Lung (tissue), 12 donors: ENCODE data around the gene GABARAPL2. TPM values are rescaled to one million over a fixed set of nuclear protein-coding genes. Genes with fewer than 3 reads are reported as not detected.

Experiments used
- ATAC-seq: fragments of 200-7000 bp; cut with Tn5 transposase; one replicate; pipeline ENCODE4 v1.9.1; 2020; ENCODE audit warnings: moderate number of reproducible peaks; ENCODE audit not compliant: insufficient read depth, low FRiP score
- DNase-seq, 3 donors: peaks; one replicate each; pipeline ENCODE4 v3.0.0-alpha.2; 2013 to 2017
- H3K27ac ChIP-seq, 2 donors: one replicate each; pipeline ENCODE4 v1.5.1; 2013; ENCODE audit warnings: mild to moderate bottlenecking in 2 of 2, moderate library complexity in 2 of 2, control low read depth in 1 of 2, inconsistent platforms in 1 of 2, low read depth in 1 of 2, low read length in 1 of 2
- H3K27me3 ChIP-seq, 3 donors: one replicate each; pipeline ENCODE4 v1.5.1; 2013; ENCODE audit warnings: low read length in 2 of 3; ENCODE audit not compliant: control insufficient read depth in 3 of 3, insufficient read depth in 3 of 3
- H3K36me3 ChIP-seq, 4 donors: one replicate each; pipeline ENCODE4 v1.5.1; 2013; ENCODE audit warnings: low read length in 4 of 4, mild to moderate bottlenecking in 1 of 4, moderate library complexity in 1 of 4; ENCODE audit not compliant: control insufficient read depth in 4 of 4, insufficient read depth in 4 of 4
- H3K4me1 ChIP-seq, 5 donors: one replicate each; pipeline ENCODE4 v1.5.1; 2013; ENCODE audit warnings: low read length in 5 of 5, mild to moderate bottlenecking in 2 of 5, moderate library complexity in 1 of 5; ENCODE audit not compliant: control insufficient read depth in 5 of 5, insufficient read depth in 5 of 5
- H3K4me3 ChIP-seq: one replicate; pipeline ENCODE4 v1.5.1; 2013; ENCODE audit warnings: mild to moderate bottlenecking, control low read depth, moderate library complexity
- H3K9ac ChIP-seq, 2 donors: one replicate each; pipeline ENCODE4 v1.5.1; 2013; ENCODE audit warnings: low read length in 2 of 2, control low read depth in 1 of 2; ENCODE audit not compliant: insufficient read depth in 1 of 2
- H3K9me3 ChIP-seq, 4 donors: one replicate each; pipeline ENCODE4 v1.5.1; 2013; ENCODE audit warnings: low read length in 3 of 4, mild to moderate bottlenecking in 1 of 4, moderate library complexity in 1 of 4; ENCODE audit not compliant: control insufficient read depth in 4 of 4, insufficient read depth in 3 of 4
- CTCF ChIP-seq: IDR thresholded peaks from 2 replicates; pipeline ENCODE4 v1.5.1; 2012; ENCODE audit warnings: mild to moderate bottlenecking; ENCODE audit errors: control extremely low read depth, extremely low read depth
- WGBS, 2 donors: extraction: QIAGEN DNeasy Blood & Tissue Kit; methylation state at CpG; one replicate each; pipeline ENCODE4 v1.1.7; 2013; 5-methylcytosine and 5-hydroxymethylcytosine counted together
- polyA plus RNA-seq, 2 donors: library from polyadenylated mRNA; stranded (reverse); fragments of 200-250 nt; gene quantifications; one replicate each; pipeline ENCODE4 v1.2.1, GENCODE V29; 2013
- total RNA-seq, 2 donors: library from RNA; depleted of rRNA in 1 of 2; stranded (reverse); fragments of >200 nt in 1 of 2; gene quantifications; one replicate each; pipeline ENCODE4 v1.2.1, GENCODE V29; 2014 to 2021
- donor health status: control.
- donor health status: control.
- donor health status: Bipolar disorder and iron deficiency.
- donor health status: healthy.
- donor health status: DM: yes; HTN: yes; CAD: no.

Gene GABARAPL2
- total and polyA plus RNA-seq, 4 donors = 72.9 to 180 (median 104) TPM

GRCh38 chr16:75559564-75560372 lies 6.4 kb upstream of the GABARAPL2 start:
- TF ChIP-seq CTCF = no peak
- no peaks in the 10 kb centered on the region for H3K9me3 ChIP-seq
- H3K4me3 ChIP-seq = no peak overlapping the region
- H3K27me3 ChIP-seq = peaks cover 0 to 8% (median 0%) of the 10 kb centered on the region in 3 donors
- ATAC-seq (no peak), DNase-seq (peak in 1 of 3 donors; percentile 26)
- H3K9ac ChIP-seq = no peak overlapping the region
- H3K4me1 ChIP-seq = peaks cover 0 to 9% (median 0%) of the 10 kb centered on the region in 5 donors
- no peaks in the 10 kb centered on the region for H3K36me3 ChIP-seq
- WGBS, 2 donors = 71 to 81% methylated on average over 10 of the region's 10 CpGs
- no peak overlapping the region for H3K27ac ChIP-seq

- peaks cover 4 to 13% (median 10%) of the 10 kb centered on the region in 5 donors for H3K4me1 ChIP-seq
- WGBS, 2 donors = 16 to 22% methylated on average over 15 of the region's 15 CpGs
- ATAC-seq = no peak
Observed at GRCh38 chr16:75565640-75566039, 539 bp upstream of the GABARAPL2 start.

GRCh38 chr16:75566758-75567255 lies 628 bp downstream of the GABARAPL2 start:
- Histone ChIP-seq H3K27me3 (peaks cover 0 to 7% (median 0%) of the 10 kb centered on the region in 3 donors), H3K9me3 (no peaks in the 10 kb centered on the region), H3K27ac (peak overlapping the region; percentile 88 to 89), H3K4me1 (peaks cover 5 to 13% (median 10%) of the 10 kb centered on the region in 5 donors), H3K9ac (peak overlapping the region; percentile 70 to 81), H3K36me3 (peaks cover 0 to 39% (median 26%) of the 10 kb centered on the region in 4 donors), H3K4me3 (peak overlapping the region; percentile 93)
- TF ChIP-seq CTCF = no peak
- ATAC-seq = no peak
- DNase-seq = peak in 2 of 3 donors; percentile 16 to 19
- 2 to 5% methylated on average over 32 of the region's 32 CpGs for WGBS, 2 donors

More at GRCh38 chr16:75565640-75566039, 539 bp upstream of the GABARAPL2 start:
- no peak for DNase-seq
- Histone ChIP-seq H3K36me3 (peaks cover 0 to 32% (median 21%) of the 10 kb centered on the region in 4 donors), H3K9ac (peak overlapping the region in 1 of 2 donors; percentile 93), H3K27ac (peak overlapping the region; percentile 33 to 89), H3K27me3 (peaks cover 0 to 7% (median 0%) of the 10 kb centered on the region in 3 donors), H3K9me3 (no peaks in the 10 kb centered on the region), H3K4me3 (peak overlapping the region; percentile 48)
- no peak for TF ChIP-seq CTCF
